Psoas muscle (tissue), 8 donors: ENCODE measurements around the gene POLR2L. TPM values are rescaled to one million over a fixed set of nuclear protein-coding genes. Genes with fewer than 3 reads are reported as not detected.

ENCODE experiments used
- ATAC-seq, 4 donors: fragments of 200-7000 bp; cut with Tn5 transposase; one replicate each; pipeline ENCODE4 v1.9.1; 2020; ENCODE audit warnings: moderate library complexity in 3 of 4, mild to moderate bottlenecking in 2 of 4
- DNase-seq, 2 donors: peaks; one replicate each; pipeline ENCODE4 v3.0.0-alpha.2; 2020
- H3K27ac ChIP-seq: fragments of 200-600 bp; one replicate; pipeline ENCODE4 v1.8.0; 2022
- H3K27me3 ChIP-seq, 3 donors: fragments of 200-600 bp in 1 of 3; one replicate each; pipeline versions ENCODE4 v1.6.1 to v1.8.0; 2013 to 2022; ENCODE audit warnings: low read length in 2 of 3, mild to moderate bottlenecking in 2 of 3, moderate library complexity in 1 of 3; ENCODE audit not compliant: insufficient read depth in 3 of 3
- H3K36me3 ChIP-seq, 2 donors: fragments of 200-600 bp in 1 of 2; one replicate each; pipeline versions ENCODE4 v1.6.1 to v1.8.0; 2013 to 2022; ENCODE audit warnings: low read depth in 1 of 2, mild to moderate bottlenecking in 1 of 2, moderate library complexity in 1 of 2; ENCODE audit not compliant: insufficient read depth in 1 of 2
- H3K4me1 ChIP-seq: fragments of 200-600 bp; one replicate; pipeline ENCODE4 v1.8.0; 2022
- H3K4me3 ChIP-seq: fragments of 200-600 bp; one replicate; pipeline ENCODE4 v1.8.0; 2022; ENCODE audit warnings: mild to moderate bottlenecking
- H3K9me3 ChIP-seq: fragments of 200-600 bp; one replicate; pipeline ENCODE4 v1.8.0; 2022
- CTCF ChIP-seq: fragments of 200-600 bp; IDR thresholded peaks from one replicate; pipeline ENCODE4 v1.8.0; 2022; ENCODE audit warnings: antibody characterized with exemption
- WGBS, 3 donors: extraction: QIAGEN DNeasy Blood & Tissue Kit; methylation state at CpG; one replicate each; pipeline versions ENCODE4 v1.1.6 to v1.1.7; 2013; 5-methylcytosine and 5-hydroxymethylcytosine counted together
- intact Hi-C, 2 donors: fragments of 100-400 bp; cut with DNase I; formaldehyde crosslinking; loops; one replicate each; pipeline versions ENCODE4 v1.11.0 to v1.14.2; 2022
- polyA plus RNA-seq, 3 donors: library from polyadenylated mRNA; stranded (reverse); fragments of 200-250 nt; gene quantifications; one replicate each; pipeline ENCODE4 v1.2.3, GENCODE V29; 2013
- total RNA-seq, 4 donors: library from RNA; stranded (reverse); fragmentation: NEBNext Ultra II Directional in 2 of 4; extraction: Animal tissue kit (Norgen Biotek cat#: 25700) in 2 of 4; gene quantifications; one replicate each; pipeline versions ENCODE4 v1.2.1 to v1.2.4, GENCODE V29; 2021 to 2023
- donor health status: healthy with polysubstance abuse.
- donor health status: DM: no; HTN: no; CAD: no; lungs with moderate emphysema.
- donor health status: Bipolar disorder and iron deficiency.
- donor health status: healthy.
- donor health status: DM: yes; HTN: yes; CAD: no.
- donor health status: DM: no; HTN: no; CAD: no.
- donor health status: DM: no; HTN: no; CAD: no.
- donor health status: DM: yes; HTN: yes; CAD: no.

The POLR2L gene
- total and polyA plus RNA-seq, 7 donors, result 113 to 205 (median 176) TPM

GRCh38 chr11:803467-803742 lies 38.9 kb downstream of the POLR2L start:
- DNase-seq, result no peak
- Histone ChIP-seq H3K9me3 (no peaks in the 10 kb centered on the region), H3K36me3 (peaks cover 0 to 44% of the 10 kb centered on the region in 2 donors), H3K4me3 (no peak overlapping the region), H3K4me1 (peaks cover 24% of the 10 kb centered on the region), H3K27me3 (no peaks in the 10 kb centered on the region), H3K27ac (no peak overlapping the region)
- TF ChIP-seq CTCF, result no peak
- intact Hi-C loops, result no loop called here
- WGBS, 3 donors, result 74 to 85% (median 82%) methylated on average over 8 of the region's 8 CpGs
- ATAC-seq, result no peak

DNA sequence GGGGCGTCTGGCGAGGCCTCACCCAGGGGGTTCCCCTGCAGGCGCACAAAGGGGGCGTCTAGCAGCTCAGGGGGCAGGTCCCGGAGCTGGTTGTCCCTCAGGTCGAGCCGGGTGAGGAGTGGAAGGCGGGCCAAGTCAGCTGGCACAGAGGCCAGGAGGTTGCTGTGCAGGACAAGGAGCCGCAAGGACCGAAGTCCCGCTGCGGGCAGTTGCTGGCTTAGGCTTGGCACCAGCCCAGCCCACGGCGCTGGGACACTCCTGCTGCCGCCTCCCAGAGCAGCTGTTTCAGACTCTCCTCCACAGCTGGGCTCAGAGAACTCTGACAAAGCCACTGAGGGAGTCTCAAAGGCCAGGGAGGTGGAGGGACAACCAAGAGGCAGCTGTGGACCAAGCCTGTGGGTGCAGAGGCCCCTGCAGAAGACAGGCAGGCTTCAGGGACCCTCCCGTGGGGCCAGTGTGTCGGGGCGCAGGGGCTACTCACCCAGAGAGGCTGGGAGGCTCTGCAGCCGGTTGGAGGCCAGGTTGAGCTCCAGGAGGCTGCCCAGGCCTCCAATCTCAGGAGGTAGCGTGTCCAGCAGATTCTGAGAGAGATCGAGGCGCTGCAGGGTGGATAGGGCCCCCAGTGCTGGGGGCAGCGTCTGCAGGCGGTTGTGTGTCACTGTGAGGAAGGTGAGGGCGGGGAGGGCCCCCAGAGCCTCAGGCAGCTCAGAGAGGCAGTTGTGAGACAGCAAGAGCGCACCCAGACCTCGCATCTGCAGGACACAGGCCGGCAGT lies 39.4 kb downstream of the POLR2L start:
- no peak for TF ChIP-seq CTCF
- Histone ChIP-seq H3K27ac (no peak overlapping the region), H3K4me1 (peaks cover 21% of the 10 kb centered on the region), H3K9me3 (no peaks in the 10 kb centered on the region), H3K27me3 (no peaks in the 10 kb centered on the region), H3K4me3 (no peak overlapping the region), H3K36me3 (peaks cover 0 to 44% of the 10 kb centered on the region in 2 donors)
- ATAC-seq (no peak), DNase-seq (no peak)
- WGBS, 3 donors, result 77 to 84% (median 82%) methylated on average over 28 of the region's 28 CpGs
- intact Hi-C loops, result no loop called here

DNA sequence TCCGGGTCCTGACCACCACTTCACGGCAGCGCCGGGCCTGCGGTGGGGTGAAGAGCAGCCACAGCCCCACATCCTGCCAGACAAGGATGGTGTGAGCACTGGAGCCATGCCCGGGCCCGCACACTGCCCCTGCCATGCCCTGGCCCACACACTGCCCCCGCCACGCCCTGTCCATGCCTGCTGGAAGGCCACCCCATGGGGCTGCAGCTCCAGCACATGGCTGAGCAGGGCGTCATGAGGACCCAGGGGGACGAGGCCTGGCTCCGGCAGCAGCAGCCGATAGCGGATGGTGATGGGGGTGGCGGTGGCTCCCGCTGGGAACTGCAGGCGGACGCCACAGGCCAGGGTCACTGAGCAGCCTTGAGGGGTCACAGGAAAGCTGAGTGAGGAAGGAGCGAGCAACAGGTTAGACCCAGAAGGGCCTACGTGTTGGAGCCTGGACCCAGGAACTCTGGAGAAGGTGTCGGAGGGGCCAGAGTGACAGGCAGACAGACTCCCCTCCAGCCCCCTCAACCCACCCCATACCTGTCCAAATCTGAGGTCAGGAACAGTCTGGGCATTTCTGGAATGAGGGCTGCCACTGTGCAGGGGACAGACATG lies 40.2 kb downstream of the POLR2L start:
- peaks cover 26% of the 10 kb centered on the region for H3K4me1 ChIP-seq
- H3K27ac ChIP-seq, result no peak overlapping the region
- no peaks in the 10 kb centered on the region for H3K9me3 ChIP-seq
- TF ChIP-seq CTCF, result no peak
- ATAC-seq (no peak), DNase-seq (no peak)
- H3K4me3 ChIP-seq, result no peak overlapping the region
- peaks cover 0 to 44% of the 10 kb centered on the region in 2 donors for H3K36me3 ChIP-seq
- WGBS, 3 donors, result 96 to 98% (median 98%) methylated on average over 16 to 21 of the region's 21 CpGs
- no peaks in the 10 kb centered on the region for H3K27me3 ChIP-seq
- intact Hi-C loops, result no loop called here

DNA sequence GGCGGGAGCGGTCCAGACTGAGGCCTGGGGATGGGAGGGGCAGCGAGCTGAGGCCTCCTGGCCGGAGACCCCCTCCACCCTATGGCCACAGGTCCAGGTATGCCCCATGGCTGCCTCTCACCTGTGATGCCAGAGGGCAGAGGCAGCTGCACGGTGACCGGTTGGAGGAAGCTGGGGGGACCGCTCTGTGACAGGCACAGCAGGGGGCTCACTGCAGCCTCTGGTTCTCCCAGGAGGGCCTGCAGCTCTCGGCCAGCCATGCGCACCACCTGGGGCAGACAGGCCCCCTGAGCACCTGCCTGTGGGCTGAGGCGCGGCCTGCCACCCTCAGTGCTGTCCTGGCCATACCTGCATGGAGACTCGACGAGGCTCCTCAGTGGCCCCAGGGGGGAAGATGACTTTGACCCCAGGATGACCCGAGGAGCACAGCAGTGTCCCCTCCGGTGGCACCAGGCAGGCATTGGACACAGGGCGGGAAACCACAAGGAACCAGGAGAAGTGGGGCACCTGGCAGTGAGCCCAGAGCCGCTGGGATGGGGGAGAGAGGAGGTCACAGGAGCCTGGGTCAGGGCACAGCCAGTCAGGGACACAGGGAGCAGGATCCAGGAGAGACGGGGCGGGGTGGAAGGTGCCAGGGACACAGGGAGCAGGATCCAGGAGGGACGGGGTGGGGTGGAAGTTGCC lies 41.1 kb downstream of the POLR2L start:
- intact Hi-C loops, result no loop called here
- no peak for TF ChIP-seq CTCF
- no peak overlapping the region for H3K27ac ChIP-seq
- H3K4me1 ChIP-seq, result peaks cover 35% of the 10 kb centered on the region
- peaks cover 0 to 44% of the 10 kb centered on the region in 2 donors for H3K36me3 ChIP-seq
- no peak for DNase-seq
- ATAC-seq, result no peak
- no peaks in the 10 kb centered on the region for H3K27me3 ChIP-seq
- no peaks in the 10 kb centered on the region for H3K9me3 ChIP-seq
- no peak overlapping the region for H3K4me3 ChIP-seq
- 88 to 92% (median 92%) methylated on average over 15 to 20 of the region's 20 CpGs for WGBS, 3 donors
